ENCODE measurements around the gene RRP36.

Gene RRP36

GRCh38 chr6:43016176-43016942, 5.1 kb upstream of the RRP36 start:
- no peak overlapping the region for H2BK12ac ChIP-seq (ENCODE audit: low read length)
- no peak overlapping the region for H3K4ac ChIP-seq (ENCODE audit: low read length)
- no peak overlapping the region for H2AFZ ChIP-seq (ENCODE audit: low read length)
- H2BK120ac ChIP-seq (ENCODE audit: low read depth, low read length), result no peak overlapping the region
- H3K18ac ChIP-seq (ENCODE audit: low read length), result no peak overlapping the region
- WGBS, 2 donors (ENCODE audit: extremely low coverage in 2 of 2, insufficient read length in 2 of 2, insufficient replicate concordance in 1 of 2), result no CpG with 5 or more reads among the region's 7 CpGs
- peaks cover 29 to 69% of the 10 kb centered on the region in 2 donors for H3K36me3 ChIP-seq (replicated peaks in 1 of 2; ENCODE audit: control insufficient read depth in 2 of 2, insufficient read depth in 2 of 2, low read length in 2 of 2)
- no peak overlapping the region for H3K27ac ChIP-seq (replicated peaks; ENCODE audit: low read length)
- H3K14ac ChIP-seq (ENCODE audit: low read length), result no peak overlapping the region
- H2BK5ac ChIP-seq (ENCODE audit: low read length), result no peak overlapping the region
- H4K8ac ChIP-seq (ENCODE audit: low read depth, low read length), result peak overlapping the region; percentile 19
- H3K9ac ChIP-seq (ENCODE audit: low read depth, low read length, poor library complexity), result peak overlapping the region; percentile 61
- no peak for DNase-seq (ENCODE audit: low spot score)
- H3K4me2 ChIP-seq (ENCODE audit: insufficient read depth, low read length, poor library complexity, severe bottlenecking), result no peak overlapping the region
- no peak overlapping the region for H3K4me3 ChIP-seq (ENCODE audit: low read length in 2 of 2)
- peaks cover 8 to 17% of the 10 kb centered on the region in 2 donors for H3K4me1 ChIP-seq (ENCODE audit: control insufficient read depth in 2 of 2, insufficient read depth in 1 of 2, low read depth in 1 of 2, low read length in 2 of 2)
- H2BK15ac ChIP-seq (ENCODE audit: low read length), result no peak overlapping the region
- H3K27me3 ChIP-seq (ENCODE audit: control insufficient read depth in 3 of 3, insufficient read depth in 3 of 3, low read depth in 1 of 3, low read length in 3 of 3), result no peaks in the 10 kb centered on the region
- H3K79me1 ChIP-seq (ENCODE audit: low read depth, low read length), result peaks cover 21% of the 10 kb centered on the region
- H4K91ac ChIP-seq (ENCODE audit: low read depth, low read length, poor library complexity), result no peak overlapping the region
- no peak overlapping the region for H2AK5ac ChIP-seq (ENCODE audit: low read depth, low read length)
- H3K9me3 ChIP-seq (replicated peaks in 1 of 2; ENCODE audit: control insufficient read depth in 2 of 2, insufficient read depth in 1 of 2, low read depth in 1 of 2, low read length in 2 of 2), result no peaks in the 10 kb centered on the region
- H3K23ac ChIP-seq (ENCODE audit: low read depth, low read length, poor library complexity), result peak overlapping the region; percentile 13

- Histone ChIP-seq H3K23ac (ENCODE audit: low read depth, low read length, poor library complexity) (peak overlapping the region; percentile 13), H2BK15ac (ENCODE audit: low read length) (no peak overlapping the region), H3K18ac (ENCODE audit: low read length) (no peak overlapping the region), H2BK120ac (ENCODE audit: low read depth, low read length) (no peak overlapping the region), H3K9me3 (replicated peaks in 1 of 2; ENCODE audit: control insufficient read depth in 2 of 2, insufficient read depth in 1 of 2, low read depth in 1 of 2, low read length in 2 of 2) (peaks cover 0 to 2% of the 10 kb centered on the region in 2 donors), H3K4me3 (ENCODE audit: low read length in 2 of 2) (peak overlapping the region in 1 of 2 donors; percentile 29), H3K79me1 (ENCODE audit: low read depth, low read length) (peaks cover 21% of the 10 kb centered on the region), H3K27me3 (ENCODE audit: control insufficient read depth in 3 of 3, insufficient read depth in 3 of 3, low read depth in 1 of 3, low read length in 3 of 3) (no peaks in the 10 kb centered on the region), H3K9ac (ENCODE audit: low read depth, low read length, poor library complexity) (peak overlapping the region; percentile 61), H3K4me2 (ENCODE audit: insufficient read depth, low read length, poor library complexity, severe bottlenecking) (no peak overlapping the region), H3K36me3 (replicated peaks in 1 of 2; ENCODE audit: control insufficient read depth in 2 of 2, insufficient read depth in 2 of 2, low read length in 2 of 2) (peaks cover 24 to 63% of the 10 kb centered on the region in 2 donors), H2AK5ac (ENCODE audit: low read depth, low read length) (no peak overlapping the region), H4K91ac (ENCODE audit: low read depth, low read length, poor library complexity) (no peak overlapping the region), H4K8ac (ENCODE audit: low read depth, low read length) (peak overlapping the region; percentile 19), H3K4me1 (ENCODE audit: control insufficient read depth in 2 of 2, insufficient read depth in 1 of 2, low read depth in 1 of 2, low read length in 2 of 2) (peaks cover 8 to 17% of the 10 kb centered on the region in 2 donors), H2BK12ac (ENCODE audit: low read length) (no peak overlapping the region), H2BK5ac (ENCODE audit: low read length) (no peak overlapping the region), H3K4ac (ENCODE audit: low read length) (no peak overlapping the region), H2AFZ (ENCODE audit: low read length) (no peak overlapping the region), H3K27ac (replicated peaks; ENCODE audit: low read length) (no peak overlapping the region), H3K14ac (ENCODE audit: low read length) (no peak overlapping the region)
- DNase-seq (ENCODE audit: low spot score), result no peak
- WGBS, 2 donors (ENCODE audit: extremely low coverage in 2 of 2, insufficient read length in 2 of 2, insufficient replicate concordance in 1 of 2), result no CpG with 5 or more reads among the region's 12 CpGs
These were observed 4.5 kb upstream of the RRP36 start for GRCh38 chr6:43016943-43017334.

- peaks cover 5 to 7% of the 10 kb centered on the region in 2 donors for H3K4me1 ChIP-seq (ENCODE audit: control insufficient read depth in 2 of 2, insufficient read depth in 1 of 2, low read depth in 1 of 2, low read length in 2 of 2)
- H2AK5ac ChIP-seq (ENCODE audit: low read depth, low read length), result no peak overlapping the region
- H3K9me3 ChIP-seq (replicated peaks in 1 of 2; ENCODE audit: control insufficient read depth in 2 of 2, insufficient read depth in 1 of 2, low read depth in 1 of 2, low read length in 2 of 2), result peaks cover 0 to 2% of the 10 kb centered on the region in 2 donors
- H2BK15ac ChIP-seq (ENCODE audit: low read length), result no peak overlapping the region
- no peak overlapping the region for H2BK120ac ChIP-seq (ENCODE audit: low read depth, low read length)
- no peak overlapping the region for H2BK12ac ChIP-seq (ENCODE audit: low read length)
- H3K23ac ChIP-seq (ENCODE audit: low read depth, low read length, poor library complexity), result no peak overlapping the region
- no peak overlapping the region for H4K8ac ChIP-seq (ENCODE audit: low read depth, low read length)
- H2BK5ac ChIP-seq (ENCODE audit: low read length), result no peak overlapping the region
- peaks cover 19% of the 10 kb centered on the region for H3K79me1 ChIP-seq (ENCODE audit: low read depth, low read length)
- H3K27ac ChIP-seq (replicated peaks; ENCODE audit: low read length), result no peak overlapping the region
- H3K14ac ChIP-seq (ENCODE audit: low read length), result no peak overlapping the region
- H4K91ac ChIP-seq (ENCODE audit: low read depth, low read length, poor library complexity), result no peak overlapping the region
- H3K4ac ChIP-seq (ENCODE audit: low read length), result no peak overlapping the region
- no peak overlapping the region for H3K4me2 ChIP-seq (ENCODE audit: insufficient read depth, low read length, poor library complexity, severe bottlenecking)
- WGBS, 2 donors (ENCODE audit: extremely low coverage in 2 of 2, insufficient read length in 2 of 2, insufficient replicate concordance in 1 of 2), result no CpG with 5 or more reads among the region's 2 CpGs
- H3K18ac ChIP-seq (ENCODE audit: low read length), result no peak overlapping the region
- H3K27me3 ChIP-seq (ENCODE audit: control insufficient read depth in 3 of 3, insufficient read depth in 3 of 3, low read depth in 1 of 3, low read length in 3 of 3), result no peaks in the 10 kb centered on the region
- H2AFZ ChIP-seq (ENCODE audit: low read length), result no peak overlapping the region
- no peak for DNase-seq (ENCODE audit: low spot score)
- H3K4me3 ChIP-seq (ENCODE audit: low read length in 2 of 2), result no peak overlapping the region
- H3K9ac ChIP-seq (ENCODE audit: low read depth, low read length, poor library complexity), result no peak overlapping the region
- H3K36me3 ChIP-seq (replicated peaks in 1 of 2; ENCODE audit: control insufficient read depth in 2 of 2, insufficient read depth in 2 of 2, low read length in 2 of 2), result peaks cover 20 to 62% of the 10 kb centered on the region in 2 donors
These were observed 2.3 kb upstream of the RRP36 start for GRCh38 chr6:43019152-43019551.

- H2AFZ ChIP-seq (ENCODE audit: low read length), result no peak overlapping the region
- no peak overlapping the region for H4K91ac ChIP-seq (ENCODE audit: low read depth, low read length, poor library complexity)
- no peak overlapping the region for H2BK5ac ChIP-seq (ENCODE audit: low read length)
- no peak overlapping the region for H2BK15ac ChIP-seq (ENCODE audit: low read length)
- H3K36me3 ChIP-seq (replicated peaks in 1 of 2; ENCODE audit: control insufficient read depth in 2 of 2, insufficient read depth in 2 of 2, low read length in 2 of 2), result peaks cover 29 to 72% of the 10 kb centered on the region in 2 donors
- DNase-seq (ENCODE audit: low spot score), result no peak
- no peak overlapping the region for H2BK12ac ChIP-seq (ENCODE audit: low read length)
- no peak overlapping the region for H2AK5ac ChIP-seq (ENCODE audit: low read depth, low read length)
- peaks cover 0 to 2% of the 10 kb centered on the region in 2 donors for H3K9me3 ChIP-seq (replicated peaks in 1 of 2; ENCODE audit: control insufficient read depth in 2 of 2, insufficient read depth in 1 of 2, low read depth in 1 of 2, low read length in 2 of 2)
- no peak overlapping the region for H3K9ac ChIP-seq (ENCODE audit: low read depth, low read length, poor library complexity)
- peak overlapping the region; percentile 51 for H3K23ac ChIP-seq (ENCODE audit: low read depth, low read length, poor library complexity)
- H3K79me1 ChIP-seq (ENCODE audit: low read depth, low read length), result peaks cover 16% of the 10 kb centered on the region
- peaks cover 5 to 6% of the 10 kb centered on the region in 2 donors for H3K4me1 ChIP-seq (ENCODE audit: control insufficient read depth in 2 of 2, insufficient read depth in 1 of 2, low read depth in 1 of 2, low read length in 2 of 2)
- H3K27me3 ChIP-seq (ENCODE audit: control insufficient read depth in 3 of 3, insufficient read depth in 3 of 3, low read depth in 1 of 3, low read length in 3 of 3), result no peaks in the 10 kb centered on the region
- H3K4me2 ChIP-seq (ENCODE audit: insufficient read depth, low read length, poor library complexity, severe bottlenecking), result no peak overlapping the region
- no peak overlapping the region for H3K18ac ChIP-seq (ENCODE audit: low read length)
- H3K4me3 ChIP-seq (ENCODE audit: low read length in 2 of 2), result peak overlapping the region in 1 of 2 donors; percentile 87
- no peak overlapping the region for H3K27ac ChIP-seq (replicated peaks; ENCODE audit: low read length)
- H3K14ac ChIP-seq (ENCODE audit: low read length), result no peak overlapping the region
- H4K8ac ChIP-seq (ENCODE audit: low read depth, low read length), result peak overlapping the region; percentile 74
- no CpG with 5 or more reads among the region's 3 CpGs for WGBS, 2 donors (ENCODE audit: extremely low coverage in 2 of 2, insufficient read length in 2 of 2, insufficient replicate concordance in 1 of 2)
- H3K4ac ChIP-seq (ENCODE audit: low read length), result no peak overlapping the region
- no peak overlapping the region for H2BK120ac ChIP-seq (ENCODE audit: low read depth, low read length)
These were observed 1.2 kb upstream of the RRP36 start for GRCh38 chr6:43020052-43020705.
